Rectal smooth muscle tissue (tissue), 1 donor: ENCODE results near the gene TCF4.

Experiments
- H3K27ac ChIP-seq: one replicate; pipeline ENCODE4 v1.7.0; 2013; ENCODE audit warnings: low read depth, low read length, inconsistent platforms
- H3K27me3 ChIP-seq: one replicate; pipeline ENCODE4 v1.7.0; 2013; ENCODE audit warnings: low read length; ENCODE audit not compliant: control insufficient read depth, insufficient read depth
- H3K36me3 ChIP-seq: one replicate; pipeline ENCODE4 v1.7.0; 2013; ENCODE audit warnings: low read length; ENCODE audit not compliant: control insufficient read depth, insufficient read depth
- H3K4me1 ChIP-seq: one replicate; pipeline ENCODE4 v1.7.0; 2013; ENCODE audit warnings: low read length; ENCODE audit not compliant: control insufficient read depth, insufficient read depth
- H3K4me3 ChIP-seq: one replicate; pipeline ENCODE4 v1.7.0; 2013; ENCODE audit warnings: low read length
- H3K9ac ChIP-seq: one replicate; pipeline ENCODE4 v1.7.0; 2013; ENCODE audit warnings: low read length

The TCF4 gene

DNA sequence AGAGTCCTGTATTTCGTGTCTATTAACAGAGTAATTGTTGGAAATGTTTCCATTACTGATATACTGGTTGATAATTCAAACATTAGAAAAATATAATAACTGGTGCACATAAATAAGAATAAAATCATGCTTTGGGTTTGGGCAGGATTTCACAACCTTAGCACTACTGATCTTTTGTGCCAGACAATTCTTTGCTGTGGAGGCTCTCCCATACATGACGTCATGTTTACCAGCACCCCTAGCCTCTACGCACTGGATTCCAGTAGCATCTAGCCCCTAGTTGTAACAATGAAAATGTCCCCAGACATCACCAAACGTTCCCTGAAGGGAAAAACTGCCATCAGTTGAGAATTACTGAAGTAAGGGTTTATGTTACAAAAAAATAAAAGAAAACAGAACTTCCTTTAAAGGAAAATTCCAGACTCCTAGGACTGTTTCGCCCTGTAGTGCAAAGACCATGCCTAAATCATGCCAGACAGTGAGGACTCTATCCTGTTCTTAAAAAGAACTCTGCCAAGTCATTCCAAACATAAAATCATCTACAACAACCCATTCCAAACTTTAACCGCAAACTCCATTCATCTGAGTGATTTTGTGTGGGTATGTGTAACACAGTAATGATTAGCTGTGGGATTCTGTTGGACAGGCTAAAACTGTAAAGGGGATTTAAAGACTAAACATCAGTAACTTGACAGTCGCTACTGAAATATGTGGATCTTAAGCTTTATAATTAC, 315.3 kb downstream of the TCF4 start:
- no peaks in the 10 kb centered on the region for H3K27me3 ChIP-seq
- H3K4me1 ChIP-seq = no peaks in the 10 kb centered on the region
- no peak overlapping the region for H3K4me3 ChIP-seq
- H3K27ac ChIP-seq = no peak overlapping the region
- H3K36me3 ChIP-seq = peaks cover 9% of the 10 kb centered on the region
- no peak overlapping the region for H3K9ac ChIP-seq

DNA sequence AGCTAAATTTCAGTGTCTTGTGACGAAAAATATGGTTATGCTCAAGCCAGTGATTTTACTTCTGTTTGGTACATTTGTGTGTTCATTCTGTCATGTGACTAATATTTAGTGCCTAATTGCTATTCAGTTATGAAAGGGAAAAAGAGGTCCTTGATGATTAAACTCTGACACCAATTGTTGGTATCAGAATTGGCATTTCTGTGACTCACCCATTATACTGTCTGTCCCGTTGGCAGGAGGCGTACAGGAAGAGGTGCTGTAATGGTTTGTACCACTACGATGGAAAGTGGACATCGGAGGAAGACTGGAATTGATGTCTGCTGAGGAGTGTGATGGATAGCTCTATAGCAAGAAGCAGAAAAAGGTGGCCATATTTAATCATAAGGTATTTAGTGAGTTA, 318.4 kb downstream of the TCF4 start:
- Histone ChIP-seq H3K27me3 (no peaks in the 10 kb centered on the region), H3K9ac (no peak overlapping the region), H3K4me3 (no peak overlapping the region), H3K27ac (no peak overlapping the region), H3K4me1 (peaks cover 3% of the 10 kb centered on the region), H3K36me3 (peaks cover 9% of the 10 kb centered on the region)

DNA sequence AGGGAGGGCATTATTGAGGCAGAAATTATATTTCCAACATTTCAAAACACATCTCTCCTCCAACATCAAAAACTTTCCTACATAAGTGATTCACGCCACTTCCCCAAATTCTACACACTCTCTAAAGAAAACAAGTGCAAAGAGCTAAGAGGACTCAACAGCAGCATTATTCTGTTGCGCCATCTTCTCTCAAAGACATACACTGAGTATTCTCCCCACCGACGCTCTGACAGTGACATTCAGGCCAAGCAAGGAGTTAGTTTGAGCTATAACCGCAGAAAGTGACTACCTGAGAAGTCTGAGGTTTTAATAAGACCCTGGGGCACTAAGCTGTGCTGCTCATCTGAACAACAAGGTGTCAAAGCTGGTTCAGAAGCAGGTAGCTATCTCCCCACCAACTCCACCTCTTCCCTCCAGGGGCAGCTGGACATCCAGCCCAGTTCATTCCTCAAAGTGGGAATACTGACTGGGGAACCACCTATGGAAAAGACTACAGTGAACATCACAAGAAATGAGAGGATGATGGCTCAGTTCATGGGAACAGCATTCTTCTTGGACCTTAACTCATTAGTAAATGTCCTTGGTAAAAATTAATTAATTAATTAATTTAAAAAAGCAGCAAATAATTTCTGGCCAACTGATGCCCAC, 319.2 kb downstream of the TCF4 start:
- Histone ChIP-seq H3K27ac (no peak overlapping the region), H3K4me3 (no peak overlapping the region), H3K9ac (no peak overlapping the region), H3K27me3 (no peaks in the 10 kb centered on the region), H3K36me3 (peaks cover 4% of the 10 kb centered on the region), H3K4me1 (peaks cover 9% of the 10 kb centered on the region)

DNA sequence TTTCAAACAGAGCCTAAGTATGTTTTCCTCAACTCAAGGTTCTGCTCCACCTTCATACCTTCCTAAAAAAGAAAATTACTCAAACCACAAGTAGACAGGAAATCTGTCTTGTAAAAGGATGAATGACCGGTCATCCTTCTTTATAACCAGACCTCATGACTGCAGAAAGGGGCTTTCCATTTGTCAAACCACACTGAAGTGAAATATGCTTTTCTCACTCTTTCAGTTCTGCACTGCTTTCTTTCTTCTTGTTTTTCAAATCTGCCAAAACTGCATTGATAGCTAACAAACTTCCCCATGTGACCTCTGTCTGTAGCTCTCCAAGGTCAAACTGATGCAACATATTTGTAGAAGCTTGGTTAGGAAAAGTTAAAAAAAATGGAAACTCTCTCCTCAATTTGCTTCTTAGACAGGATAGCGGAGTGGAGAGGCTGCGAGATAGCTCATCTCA, 319.8 kb downstream of the TCF4 start:
- Histone ChIP-seq H3K4me3 (no peak overlapping the region), H3K36me3 (peaks cover 4% of the 10 kb centered on the region), H3K27me3 (no peaks in the 10 kb centered on the region), H3K4me1 (peaks cover 9% of the 10 kb centered on the region), H3K9ac (no peak overlapping the region), H3K27ac (no peak overlapping the region)

DNA sequence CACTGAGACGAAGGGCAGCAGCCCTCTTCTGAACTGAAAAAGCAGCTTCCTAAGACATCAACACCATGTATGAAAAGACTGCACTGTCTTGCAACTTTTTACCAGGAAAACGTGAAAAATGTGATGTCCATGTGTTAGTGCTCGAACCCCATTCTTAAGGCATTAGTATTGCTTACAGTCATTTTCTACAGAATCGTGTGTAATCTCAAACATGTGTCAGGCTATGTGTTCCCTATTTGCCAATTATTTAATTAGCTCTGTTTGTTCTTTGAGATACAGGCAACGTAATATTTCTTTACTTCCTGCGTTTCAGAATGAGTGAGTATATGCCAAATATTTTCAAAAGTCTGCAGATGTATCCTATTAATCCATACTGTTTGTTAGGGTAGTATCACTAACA, 321.0 kb downstream of the TCF4 start:
- no peak overlapping the region for H3K4me3 ChIP-seq
- H3K9ac ChIP-seq = no peak overlapping the region
- no peaks in the 10 kb centered on the region for H3K27me3 ChIP-seq
- H3K27ac ChIP-seq = no peak overlapping the region
- peaks cover 4% of the 10 kb centered on the region for H3K36me3 ChIP-seq
- peaks cover 9% of the 10 kb centered on the region for H3K4me1 ChIP-seq

DNA sequence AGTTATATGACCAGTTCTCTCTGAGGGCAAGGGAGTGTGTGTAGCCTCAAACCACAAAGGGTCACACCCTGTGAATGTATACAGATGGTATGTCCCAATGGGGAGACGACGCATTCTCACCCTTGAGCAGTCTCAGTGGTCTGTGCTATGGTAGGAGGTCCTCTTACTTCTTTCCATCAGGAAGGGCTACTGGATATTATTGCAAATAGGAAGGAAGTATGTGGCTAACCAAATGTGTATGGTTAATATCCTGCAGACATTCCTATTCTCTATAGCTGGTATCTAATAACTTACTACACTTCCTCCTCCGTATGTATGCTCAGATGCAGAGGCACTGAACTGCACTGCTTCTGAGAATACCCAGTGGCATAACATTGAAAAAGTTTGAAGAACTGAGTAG, 322.0 kb downstream of the TCF4 start:
- H3K4me3 ChIP-seq = no peak overlapping the region
- no peaks in the 10 kb centered on the region for H3K27me3 ChIP-seq
- H3K4me1 ChIP-seq = peaks cover 9% of the 10 kb centered on the region
- no peak overlapping the region for H3K9ac ChIP-seq
- H3K27ac ChIP-seq = no peak overlapping the region
- peaks cover 4% of the 10 kb centered on the region for H3K36me3 ChIP-seq

DNA sequence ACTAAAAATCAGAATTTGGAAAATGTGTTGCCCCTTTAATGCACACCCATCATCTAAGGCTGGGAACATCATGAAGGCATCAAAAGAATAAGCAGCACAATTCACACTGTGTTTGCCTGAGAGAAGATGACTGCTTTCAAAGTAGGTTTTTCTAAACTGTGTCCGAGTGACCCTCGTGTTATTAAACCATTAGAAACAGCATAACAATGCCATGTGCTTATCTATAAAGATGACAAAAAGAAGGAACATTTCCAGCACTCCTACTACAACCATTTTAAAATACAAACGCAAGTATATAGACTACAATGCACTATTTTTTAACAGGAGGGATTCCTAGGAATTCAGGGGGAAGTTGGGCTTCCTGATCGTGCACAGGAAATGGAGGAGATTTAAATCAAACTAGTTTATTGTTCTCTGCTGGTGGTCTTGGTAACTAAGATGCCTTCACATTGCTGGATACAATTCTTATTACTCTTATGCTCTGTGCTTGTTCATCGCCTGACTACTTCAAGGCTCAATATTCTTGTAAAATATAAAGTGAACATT, 322.8 kb downstream of the TCF4 start:
- Histone ChIP-seq H3K27me3 (no peaks in the 10 kb centered on the region), H3K9ac (no peak overlapping the region), H3K4me1 (peaks cover 9% of the 10 kb centered on the region), H3K36me3 (peaks cover 7% of the 10 kb centered on the region), H3K27ac (no peak overlapping the region), H3K4me3 (no peak overlapping the region)

DNA sequence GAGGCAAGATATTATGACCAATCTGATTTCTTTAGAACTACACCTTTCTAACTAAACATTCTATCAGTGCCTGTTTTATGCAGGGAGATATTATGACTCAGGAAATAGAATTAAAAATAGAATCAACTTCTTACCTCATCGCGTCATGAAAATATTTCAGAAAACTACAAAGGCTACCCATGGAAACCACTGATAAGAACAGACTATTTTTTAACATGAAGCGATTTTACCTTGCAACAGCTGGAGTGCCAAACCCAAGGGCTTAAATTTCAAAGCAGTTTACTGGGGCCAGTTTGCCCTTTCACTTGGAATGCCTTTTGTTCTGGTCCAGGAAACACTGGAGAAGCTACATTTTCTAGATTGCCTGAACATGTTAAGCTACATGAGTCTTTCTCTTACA, 323.9 kb downstream of the TCF4 start:
- Histone ChIP-seq H3K27me3 (no peaks in the 10 kb centered on the region), H3K27ac (no peak overlapping the region), H3K4me1 (peaks cover 9% of the 10 kb centered on the region), H3K9ac (no peak overlapping the region), H3K4me3 (no peak overlapping the region), H3K36me3 (peaks cover 3% of the 10 kb centered on the region)

DNA sequence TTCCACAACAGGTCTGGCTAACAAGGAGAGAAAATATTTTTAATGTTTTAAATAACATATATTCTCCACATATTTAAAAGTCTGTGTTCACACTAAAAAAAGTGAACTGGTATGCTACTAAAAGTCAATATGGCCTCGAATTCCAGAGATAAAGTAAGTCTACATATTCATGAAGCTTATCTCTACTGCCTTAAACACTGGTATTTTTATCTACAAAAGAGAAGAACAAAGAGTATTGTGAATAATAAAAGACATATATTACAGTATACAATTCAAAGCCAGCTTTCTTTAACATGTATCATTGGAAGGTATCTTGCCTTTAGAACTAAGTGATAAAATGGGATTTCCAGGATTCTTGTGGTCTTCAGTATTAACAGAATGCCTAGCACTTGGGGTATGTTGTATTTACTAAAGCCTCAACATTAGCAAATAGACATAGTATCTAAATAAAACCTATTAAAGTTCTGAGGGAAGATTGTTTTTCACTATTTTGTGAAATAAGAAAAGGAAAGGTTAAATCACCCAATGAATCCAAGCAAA, 325.9 kb downstream of the TCF4 start:
- no peak overlapping the region for H3K27ac ChIP-seq
- no peaks in the 10 kb centered on the region for H3K27me3 ChIP-seq
- no peak overlapping the region for H3K9ac ChIP-seq
- H3K4me3 ChIP-seq = no peak overlapping the region
- H3K36me3 ChIP-seq = peaks cover 3% of the 10 kb centered on the region
- H3K4me1 ChIP-seq = peaks cover 9% of the 10 kb centered on the region

DNA sequence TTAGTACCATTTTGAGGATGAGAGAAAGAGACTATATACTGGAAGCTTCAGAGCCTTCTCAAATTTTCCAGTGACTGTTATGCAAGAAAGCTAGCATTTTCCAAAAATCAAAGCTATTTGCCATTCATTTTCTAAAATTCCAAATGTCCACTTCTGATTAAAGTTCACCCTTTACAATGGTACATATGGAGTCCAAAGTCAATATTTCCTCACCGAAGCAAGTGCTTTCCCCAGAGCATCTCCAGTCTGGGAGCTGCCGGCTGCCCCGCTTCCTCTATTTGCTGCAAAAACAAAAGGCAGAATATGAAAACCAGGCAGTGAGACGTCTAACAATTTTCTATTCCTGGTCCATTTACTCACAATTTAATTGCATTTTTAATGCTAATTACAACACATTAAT, 326.7 kb downstream of the TCF4 start:
- H3K36me3 ChIP-seq = peaks cover 3% of the 10 kb centered on the region
- peaks cover 9% of the 10 kb centered on the region for H3K4me1 ChIP-seq

DNA sequence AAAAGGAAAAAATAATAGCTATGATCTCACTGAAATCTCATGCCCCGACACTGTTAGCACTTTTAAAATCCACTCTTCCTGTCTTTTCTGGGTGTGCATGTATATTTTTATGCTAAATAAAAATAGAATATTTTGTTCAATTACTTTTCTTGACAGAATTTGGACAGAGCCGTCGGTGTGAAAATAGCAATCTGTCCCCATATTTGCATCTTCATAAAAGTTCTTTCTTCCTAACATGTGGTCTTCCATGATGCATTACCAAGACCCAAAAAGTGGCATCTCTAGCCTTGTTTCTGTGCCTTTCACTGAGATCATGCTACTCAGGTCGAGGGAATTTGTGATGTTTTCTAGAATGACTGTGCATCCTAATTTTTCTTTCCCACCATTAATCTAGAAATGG, 329.9 kb downstream of the TCF4 start:
- peaks cover 3% of the 10 kb centered on the region for H3K36me3 ChIP-seq
- no peak overlapping the region for H3K9ac ChIP-seq
- H3K27ac ChIP-seq = no peak overlapping the region
- no peaks in the 10 kb centered on the region for H3K27me3 ChIP-seq
- H3K4me1 ChIP-seq = peaks cover 3% of the 10 kb centered on the region
- no peak overlapping the region for H3K4me3 ChIP-seq

More for the DNA sequence above, 326.7 kb downstream of the TCF4 start:
- Histone ChIP-seq H3K4me3 (no peak overlapping the region), H3K27me3 (no peaks in the 10 kb centered on the region), H3K27ac (no peak overlapping the region), H3K9ac (no peak overlapping the region)

DNA sequence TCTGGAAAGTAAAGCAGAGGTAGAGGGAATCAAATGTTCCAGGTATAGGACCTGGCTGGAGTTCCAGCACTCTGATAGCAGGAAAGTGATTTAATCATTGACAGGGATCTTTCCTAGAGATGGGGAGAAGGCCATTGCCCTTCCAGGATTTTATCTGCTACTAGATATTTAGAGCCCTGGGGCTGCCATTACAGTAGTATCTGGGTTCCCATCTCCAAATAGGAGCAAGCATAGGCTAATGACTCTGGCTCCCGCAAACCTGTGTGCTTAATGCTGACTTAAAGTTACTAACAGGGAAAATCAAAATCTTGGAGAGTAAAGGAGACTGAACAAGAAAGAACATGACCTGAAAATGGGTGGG, 331.1 kb downstream of the TCF4 start:
- Histone ChIP-seq H3K9ac (no peak overlapping the region), H3K27me3 (no peaks in the 10 kb centered on the region), H3K4me1 (peaks cover 7% of the 10 kb centered on the region), H3K27ac (no peak overlapping the region), H3K36me3 (peaks cover 3% of the 10 kb centered on the region), H3K4me3 (no peak overlapping the region)
